HCT116 (cell line): Measurements from ENCODE around the gene TSPEAR. TPM values are rescaled to one million over a fixed set of nuclear protein-coding genes. Genes with fewer than 3 reads are reported as not detected.
"Not testable (repeated sequence)": the region's sequence is repeated elsewhere in the genome, so short reads cannot be mapped to it uniquely, and the experiment has no call there.

ENCODE experiments used
- ATAC-seq: fragments of 200-7000 bp; cut with Tn5 transposase; 2 replicates; pipeline ENCODE4 v1.9.1; 2020; ENCODE audit warnings: mild to moderate bottlenecking, moderate library complexity
- BruUV-seq: library from RNA; stranded (reverse); fragments of 400-500 nt; replicated peaks from 2 replicates; lab custom pipeline; 2021; lab: Mats Ljungman, UMichigan
- CTCF ChIA-PET: fragments of 300-600 bp; sonication (Branson Sonifier 250); formaldehyde crosslinking; loops from one replicate; lab custom pipeline; 2021; ENCODE audit warnings: antibody characterized with exemption; lab: Charles Lee
- POLR2A ChIA-PET: fragments of 300-600, 350-600 bp; sonication (Branson Sonifier 250); formaldehyde crosslinking; loops from one replicate; lab custom pipeline; 2021; ENCODE audit warnings: antibody characterized with exemption; lab: Charles Lee
- RAD21 ChIA-PET, 2 experiments: fragments of 300-600 bp; sonication (Branson Sonifier 250); formaldehyde crosslinking; loops; one replicate each; lab custom pipeline; 2023; ENCODE audit warnings: low total read pairs in 2 of 2; ENCODE audit not compliant: uncharacterized antibody in 2 of 2, unreplicated experiment in 2 of 2, low non-redundant PET in 1 of 2; lab: Charles Lee
- DNase-seq: peaks from one replicate; pipeline ENCODE4 v3.0.0-alpha.2; 2010; ENCODE audit warnings: low read depth, low spot score
- H2AFZ ChIP-seq: fragments of 200-600 bp; shearing (Covaris generic), sonication (generic); 2 replicates; pipeline ENCODE4 v1.6.1; 2017; ENCODE audit warnings: low read depth, mixed run types, mixed read lengths, antibody characterized with exemption, low read length; ENCODE audit not compliant: poor library complexity, severe bottlenecking
- H3K27ac ChIP-seq: 2 replicates; pipeline ENCODE4 v1.5.1; 2012; ENCODE audit warnings: low read depth, low read length
- H3K27me3 ChIP-seq: fragments of 200-600 bp; sonication (generic); 2 replicates; pipeline ENCODE4 v1.6.1; 2016; ENCODE audit warnings: mixed run types, low read length, mixed read lengths; ENCODE audit not compliant: insufficient read depth
- H3K36me3 ChIP-seq, 2 experiments: fragments of 200-500 bp in 1 of 2; fragments of 200-600 bp in 1 of 2; sonication (Bioruptor generic) in 1 of 2; sonication (generic) in 1 of 2; 2 replicates each; pipeline versions ENCODE4 v1.5.1 to v1.6.1; 2014 to 2016; ENCODE audit warnings: low read length in 2 of 2, inconsistent platforms in 1 of 2, mixed read lengths in 1 of 2, mixed run types in 1 of 2; ENCODE audit not compliant: insufficient read depth in 2 of 2, control insufficient read depth in 1 of 2
- H3K4me1 ChIP-seq, 2 experiments: fragments of 200-600 bp in 1 of 2; sonication (generic) in 1 of 2; 2 replicates each; pipeline versions ENCODE4 v1.5.1 to v1.6.1; 2012 to 2017; ENCODE audit warnings: low read length in 2 of 2, inconsistent platforms in 1 of 2, mild to moderate bottlenecking in 1 of 2, mixed read lengths in 1 of 2, mixed run types in 1 of 2, moderate library complexity in 1 of 2; ENCODE audit not compliant: insufficient read depth in 2 of 2, control insufficient read depth in 1 of 2
- H3K4me2 ChIP-seq: fragments of 200-600 bp; sonication (generic); 2 replicates; pipeline ENCODE4 v1.6.1; 2017; ENCODE audit warnings: mixed run types, low read length, mixed read lengths
- H3K4me3 ChIP-seq, 2 experiments: fragments of 200-600 bp in 1 of 2; sonication (generic) in 1 of 2; replicated peaks in 1 of 2; 2 replicates each; pipeline ENCODE4 v1.5.1; 2011 to 2016; ENCODE audit warnings: low read length in 2 of 2, control low read depth in 1 of 2, low read depth in 1 of 2, mild to moderate bottlenecking in 1 of 2, mixed read lengths in 1 of 2, mixed run types in 1 of 2
- H3K79me2 ChIP-seq: fragments of 200-600 bp; sonication (generic); 2 replicates; pipeline ENCODE4 v1.6.1; 2017; ENCODE audit warnings: mild to moderate bottlenecking, mixed run types, low read length, moderate library complexity, mixed read lengths; ENCODE audit not compliant: insufficient read depth
- H3K9ac ChIP-seq: fragments of 200-600 bp; sonication (generic); 2 replicates; pipeline ENCODE4 v1.6.1; 2016; ENCODE audit warnings: low read length, mixed read lengths
- H3K9me2 ChIP-seq: fragments of 200-600 bp; sonication (generic), shearing (Covaris generic); 2 replicates; pipeline ENCODE4 v1.6.1; 2017; ENCODE audit warnings: mixed run types, mild to moderate bottlenecking, moderate library complexity; ENCODE audit not compliant: insufficient read depth
- H3K9me3 ChIP-seq, 2 experiments: fragments of 200-500 bp in 1 of 2; fragments of 200-600 bp in 1 of 2; sonication (Bioruptor generic) in 1 of 2; sonication (generic) in 1 of 2; 2 replicates each; pipeline ENCODE4 v1.6.1; 2014 to 2017; ENCODE audit warnings: low read length in 2 of 2, mixed read lengths in 2 of 2, inconsistent platforms in 1 of 2, low read depth in 1 of 2, mild to moderate bottlenecking in 1 of 2, mixed run types in 1 of 2, moderate library complexity in 1 of 2; ENCODE audit not compliant: control insufficient read depth in 1 of 2, insufficient read depth in 1 of 2
- H4K20me1 ChIP-seq: fragments of 200-600 bp; sonication (generic), shearing (Covaris generic); 2 replicates; pipeline ENCODE4 v1.6.1; 2017; ENCODE audit warnings: mixed run types, mild to moderate bottlenecking, moderate library complexity; ENCODE audit not compliant: insufficient read depth
- EZH2 ChIP-seq: fragments of 200-600 bp; sonication (generic); IDR thresholded peaks from 2 replicates; pipeline ENCODE4 v1.6.1; 2017; ENCODE audit warnings: antibody characterized with exemption, mixed run types
- FOSL1 ChIP-seq: IDR thresholded peaks from 2 replicates; pipeline ENCODE4 v1.6.1; 2012; ENCODE audit warnings: low read depth
- POLR2A ChIP-seq: IDR thresholded peaks from 2 replicates; pipeline ENCODE4 v1.7.0; 2011; ENCODE audit warnings: borderline replicate concordance; ENCODE audit not compliant: insufficient read depth, insufficient read length; ENCODE audit errors: extremely low read depth
- POLR2AphosphoS5 ChIP-seq: IDR thresholded peaks from 2 replicates; pipeline ENCODE4 v1.6.1; 2011; ENCODE audit warnings: mild to moderate bottlenecking, low read depth, low read length, moderate library complexity
- RAD21 ChIP-seq: IDR thresholded peaks from 2 replicates; pipeline ENCODE4 v1.6.1; 2012; ENCODE audit warnings: low read depth, mild to moderate bottlenecking
- ZNF274 ChIP-seq: fragments of 200-500 bp; sonication (Bioruptor generic); IDR thresholded peaks from 2 replicates; pipeline ENCODE4 v1.6.1; 2014; ENCODE audit warnings: mild to moderate bottlenecking, low read depth, low read length, inconsistent platforms
- intact Hi-C: fragments of 100-400 bp; cut with micrococcal nuclease; formaldehyde crosslinking; loops from 2 replicates; pipeline ENCODE4 v1.10.0; 2022
- total RNA-seq: library from RNA; stranded (reverse); gene quantifications from one replicate; pipeline ENCODE4 v1.2.1, GENCODE V29; 2021; ENCODE audit not compliant: unreplicated experiment
- TF ChIP-seq, protein P1 (sequence below): IDR thresholded peaks from 2 replicates; pipeline ENCODE4 v1.6.1; 2012; ENCODE audit warnings: low read depth

Gene TSPEAR
- total RNA-seq, 1 experiment from 2014 or later, result not detected

DNA sequence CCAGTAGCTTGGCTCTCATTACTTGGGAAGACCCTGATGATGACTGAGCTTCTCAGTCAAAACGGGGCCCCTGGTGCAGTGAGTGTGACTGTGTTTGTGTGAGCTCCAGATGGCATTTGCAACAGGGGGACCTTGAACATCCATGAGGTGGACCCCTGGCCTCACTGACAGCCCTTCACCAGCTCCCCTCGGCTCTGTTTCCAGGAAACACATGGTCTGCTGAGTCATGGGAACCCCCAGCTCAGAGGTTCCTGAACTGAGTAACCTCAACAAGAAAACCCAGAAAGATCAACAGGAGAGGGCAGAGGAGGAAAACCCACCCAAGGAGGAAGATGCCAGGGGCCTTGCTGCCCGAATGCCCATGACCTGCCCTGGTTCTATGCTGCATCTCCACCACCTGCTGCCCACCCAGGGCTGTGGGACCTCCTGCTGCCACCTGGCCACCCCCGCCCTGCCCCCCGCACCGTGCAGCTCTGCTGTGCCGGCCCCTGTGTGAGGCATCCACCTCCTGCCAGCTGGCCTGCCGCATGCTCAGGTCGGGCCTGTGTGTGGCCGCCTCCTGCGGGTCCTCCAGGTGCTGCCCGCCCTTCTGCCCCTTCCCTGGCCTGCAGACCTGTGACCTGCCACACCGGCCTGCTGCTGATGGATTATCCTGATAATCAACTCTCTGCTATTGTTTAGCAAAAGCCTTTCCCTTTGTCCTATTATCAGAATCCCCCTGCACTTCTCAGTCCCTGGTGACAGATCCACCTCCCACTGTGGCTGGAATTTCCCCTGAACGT is 25.2 kb downstream of the TSPEAR start:
- H3K27ac ChIP-seq, result no peak overlapping the region
- ChIA-PET CTCF (no interaction called here), RAD21 (no interaction called here), POLR2A (no interaction called here)
- no peaks in the 10 kb centered on the region for H3K27me3 ChIP-seq
- H3K36me3 ChIP-seq, result no peaks in the 10 kb centered on the region
- intact Hi-C loops, result no loop called here
- no peaks in the 10 kb centered on the region for H3K4me1 ChIP-seq
- DNase-seq (no peak), ATAC-seq (no peak)
- no peaks in the 10 kb centered on the region for H3K9me3 ChIP-seq
- no peaks in the 10 kb centered on the region for H4K20me1 ChIP-seq
- no peak overlapping the region for H2AFZ ChIP-seq
- TF ChIP-seq EZH2 (no peak), ZNF274 (no peak), POLR2AphosphoS5 (no peak), POLR2A (no peak), RAD21 (no peak), FOSL1 (no peak)
- TF ChIP-seq, protein P1, sequence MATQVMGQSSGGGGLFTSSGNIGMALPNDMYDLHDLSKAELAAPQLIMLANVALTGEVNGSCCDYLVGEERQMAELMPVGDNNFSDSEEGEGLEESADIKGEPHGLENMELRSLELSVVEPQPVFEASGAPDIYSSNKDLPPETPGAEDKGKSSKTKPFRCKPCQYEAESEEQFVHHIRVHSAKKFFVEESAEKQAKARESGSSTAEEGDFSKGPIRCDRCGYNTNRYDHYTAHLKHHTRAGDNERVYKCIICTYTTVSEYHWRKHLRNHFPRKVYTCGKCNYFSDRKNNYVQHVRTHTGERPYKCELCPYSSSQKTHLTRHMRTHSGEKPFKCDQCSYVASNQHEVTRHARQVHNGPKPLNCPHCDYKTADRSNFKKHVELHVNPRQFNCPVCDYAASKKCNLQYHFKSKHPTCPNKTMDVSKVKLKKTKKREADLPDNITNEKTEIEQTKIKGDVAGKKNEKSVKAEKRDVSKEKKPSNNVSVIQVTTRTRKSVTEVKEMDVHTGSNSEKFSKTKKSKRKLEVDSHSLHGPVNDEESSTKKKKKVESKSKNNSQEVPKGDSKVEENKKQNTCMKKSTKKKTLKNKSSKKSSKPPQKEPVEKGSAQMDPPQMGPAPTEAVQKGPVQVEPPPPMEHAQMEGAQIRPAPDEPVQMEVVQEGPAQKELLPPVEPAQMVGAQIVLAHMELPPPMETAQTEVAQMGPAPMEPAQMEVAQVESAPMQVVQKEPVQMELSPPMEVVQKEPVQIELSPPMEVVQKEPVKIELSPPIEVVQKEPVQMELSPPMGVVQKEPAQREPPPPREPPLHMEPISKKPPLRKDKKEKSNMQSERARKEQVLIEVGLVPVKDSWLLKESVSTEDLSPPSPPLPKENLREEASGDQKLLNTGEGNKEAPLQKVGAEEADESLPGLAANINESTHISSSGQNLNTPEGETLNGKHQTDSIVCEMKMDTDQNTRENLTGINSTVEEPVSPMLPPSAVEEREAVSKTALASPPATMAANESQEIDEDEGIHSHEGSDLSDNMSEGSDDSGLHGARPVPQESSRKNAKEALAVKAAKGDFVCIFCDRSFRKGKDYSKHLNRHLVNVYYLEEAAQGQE, result no peak
- no peaks in the 10 kb centered on the region for H3K9me2 ChIP-seq
- no peak overlapping the region for H3K4me2 ChIP-seq
- H3K4me3 ChIP-seq, result no peak overlapping the region
- H3K79me2 ChIP-seq, result no peaks in the 10 kb centered on the region
- H3K9ac ChIP-seq, result no peak overlapping the region
- BruUV-seq, result no TSS peak

- H3K27ac ChIP-seq, H3K4me1 ChIP-seq, CTCF ChIA-PET, ATAC-seq, H3K79me2 ChIP-seq, H3K4me2 ChIP-seq, H3K9me2 ChIP-seq, intact Hi-C loops, H3K27me3 ChIP-seq, H3K9me3 ChIP-seq, POLR2A ChIA-PET, H3K36me3 ChIP-seq, DNase-seq, H2AFZ ChIP-seq, H3K4me3 ChIP-seq, H3K9ac ChIP-seq, BruUV-seq, H4K20me1 ChIP-seq, RAD21 ChIA-PET: not testable (repeated sequence)
These were observed 26.3 kb downstream of the TSPEAR start for GRCh38 chr21:44685050-44685449.
